ENCODE measurements around the gene PLXNA4. TPM values are rescaled to one million over a fixed set of nuclear protein-coding genes. Genes with fewer than 3 reads are reported as not detected.

The PLXNA4 gene
- total and polyA plus RNA-seq, 4 donors: 0.04 to 1.1 (median 0.41) TPM

GRCh38 chr7:132415259-132415658 lies 161.0 kb downstream of the PLXNA4 start:
- H3K4me1 ChIP-seq (ENCODE audit: control insufficient read depth in 4 of 4, insufficient read depth in 4 of 4, low read length in 3 of 4): no peaks in the 10 kb centered on the region
- no peaks in the 10 kb centered on the region for H3K36me3 ChIP-seq (ENCODE audit: control insufficient read depth in 4 of 4, insufficient read depth in 3 of 4, low read depth in 1 of 4, low read length in 3 of 4)
- WGBS: 89% methylated on average over 4 of the region's 4 CpGs
- no peak overlapping the region for H3K27ac ChIP-seq (ENCODE audit: low read depth in 1 of 2, low read length in 2 of 2)
- no peak overlapping the region for H3K4me3 ChIP-seq (ENCODE audit: low read depth in 1 of 3, low read length in 3 of 3)
- no peak for DNase-seq (ENCODE audit: low spot score)
- H3K9ac ChIP-seq (ENCODE audit: low read depth in 1 of 2, low read length in 2 of 2): no peak overlapping the region
- no peaks in the 10 kb centered on the region for H3K9me3 ChIP-seq (ENCODE audit: control insufficient read depth in 4 of 4, low read length in 3 of 4)
- no peaks in the 10 kb centered on the region for H3K27me3 ChIP-seq (ENCODE audit: control insufficient read depth in 4 of 4, insufficient read depth in 4 of 4, low read length in 3 of 4)
- TF ChIP-seq EGR1 (IDR thresholded peaks at IDR 0.05; ENCODE audit: low read depth in 2 of 2) (no peak), RXRA (IDR thresholded peaks at IDR 0.05) (no peak)

GRCh38 chr7:132414857-132415256 lies 161.4 kb downstream of the PLXNA4 start:
- TF ChIP-seq RXRA (IDR thresholded peaks at IDR 0.05): no peak
- Histone ChIP-seq H3K4me3 (ENCODE audit: low read depth in 1 of 3, low read length in 3 of 3) (no peak overlapping the region), H3K9ac (ENCODE audit: low read depth in 1 of 2, low read length in 2 of 2) (no peak overlapping the region), H3K36me3 (ENCODE audit: control insufficient read depth in 4 of 4, insufficient read depth in 3 of 4, low read depth in 1 of 4, low read length in 3 of 4) (no peaks in the 10 kb centered on the region), H3K9me3 (ENCODE audit: control insufficient read depth in 4 of 4, low read length in 3 of 4) (no peaks in the 10 kb centered on the region), H3K4me1 (ENCODE audit: control insufficient read depth in 4 of 4, insufficient read depth in 4 of 4, low read length in 3 of 4) (no peaks in the 10 kb centered on the region), H3K27me3 (ENCODE audit: control insufficient read depth in 4 of 4, insufficient read depth in 4 of 4, low read length in 3 of 4) (no peaks in the 10 kb centered on the region), H3K27ac (ENCODE audit: low read depth in 1 of 2, low read length in 2 of 2) (no peak overlapping the region)
- no peak for DNase-seq (ENCODE audit: low spot score)
- WGBS: 93% methylated on average over 6 of the region's 6 CpGs

GRCh38 chr7:132412435-132412834 lies 163.8 kb downstream of the PLXNA4 start:
- H3K4me1 ChIP-seq (ENCODE audit: control insufficient read depth in 4 of 4, insufficient read depth in 4 of 4, low read length in 3 of 4): peaks cover 0 to 4% (median 1%) of the 10 kb centered on the region in 4 donors
- no peaks in the 10 kb centered on the region for H3K27me3 ChIP-seq (ENCODE audit: control insufficient read depth in 4 of 4, insufficient read depth in 4 of 4, low read length in 3 of 4)
- TF ChIP-seq HNF4A (conservative IDR thresholded peaks at IDR 0.05) (no peak), TAF1 (conservative IDR thresholded peaks at IDR 0.05) (no peak), FOXA1 (IDR thresholded peaks at IDR 0.05) (no peak), JUND (IDR thresholded peaks at IDR 0.05) (no peak), RXRA (IDR thresholded peaks at IDR 0.05) (no peak), ATF3 (IDR thresholded peaks at IDR 0.05) (no peak), YY1 (IDR thresholded peaks at IDR 0.05) (no peak), EGR1 (IDR thresholded peaks at IDR 0.05; ENCODE audit: low read depth in 2 of 2) (no peak), REST (IDR thresholded peaks at IDR 0.05) (no peak), SP1 (IDR thresholded peaks at IDR 0.05) (no peak), CTCF (IDR thresholded peaks at IDR 0.05; ENCODE audit: low read depth, low read length, missing input control) (no peak), GABPA (IDR thresholded peaks at IDR 0.05 in 1 of 2, conservative IDR thresholded peaks at IDR 0.05 in 1 of 2) (no peak), ZBTB33 (IDR thresholded peaks at IDR 0.05) (no peak), NR2F2 (IDR thresholded peaks at IDR 0.05) (no peak), RAD21 (IDR thresholded peaks at IDR 0.05) (no peak), FOXA2 (IDR thresholded peaks at IDR 0.05) (no peak), MAX (IDR thresholded peaks at IDR 0.05) (no peak), HNF4G (IDR thresholded peaks at IDR 0.05) (no peak)
- no peaks in the 10 kb centered on the region for H3K36me3 ChIP-seq (ENCODE audit: control insufficient read depth in 4 of 4, insufficient read depth in 3 of 4, low read depth in 1 of 4, low read length in 3 of 4)
- no peak overlapping the region for H3K27ac ChIP-seq (ENCODE audit: low read depth in 1 of 2, low read length in 2 of 2)
- no peaks in the 10 kb centered on the region for H3K9me3 ChIP-seq (ENCODE audit: control insufficient read depth in 4 of 4, low read length in 3 of 4)
- 73% methylated on average over 5 of the region's 5 CpGs for WGBS
- H3K4me3 ChIP-seq (ENCODE audit: low read depth in 1 of 3, low read length in 3 of 3): no peak overlapping the region
- H3K9ac ChIP-seq (ENCODE audit: low read depth in 1 of 2, low read length in 2 of 2): no peak overlapping the region
- no peak for DNase-seq (ENCODE audit: low spot score)
